Osteocyte (in vitro differentiated cells): Measurements from ENCODE around the gene DNAJB6. TPM values are rescaled to one million over a fixed set of nuclear protein-coding genes. Genes with fewer than 3 reads are reported as not detected.

Source experiments
- DNase-seq: peaks from one replicate; pipeline ENCODE4 v3.0.0; 2021; ENCODE audit warnings: mixed read lengths; ENCODE audit not compliant: unreplicated experiment; ENCODE audit errors: extremely low spot score
- H3K27ac Mint-ChIP-seq: one replicate; pipeline ENCODE4 v1.8.0; 2021; ENCODE audit warnings: mild to moderate bottlenecking, mixed read lengths; ENCODE audit not compliant: unreplicated experiment
- H3K27me3 Mint-ChIP-seq: one replicate; pipeline ENCODE4 v1.8.0; 2021; ENCODE audit warnings: mixed read lengths; ENCODE audit not compliant: unreplicated experiment
- H3K36me3 Mint-ChIP-seq: one replicate; pipeline ENCODE4 v1.8.0; 2021; ENCODE audit warnings: mixed read lengths; ENCODE audit not compliant: unreplicated experiment
- H3K4me1 Mint-ChIP-seq: one replicate; pipeline ENCODE4 v1.8.0; 2021; ENCODE audit warnings: mixed read lengths; ENCODE audit not compliant: unreplicated experiment
- H3K4me3 Mint-ChIP-seq: one replicate; pipeline ENCODE4 v1.8.0; 2021; ENCODE audit warnings: mild to moderate bottlenecking, moderate library complexity, mixed read lengths; ENCODE audit not compliant: unreplicated experiment
- H3K9me3 Mint-ChIP-seq: one replicate; pipeline ENCODE4 v1.8.0; 2021; ENCODE audit warnings: mixed read lengths; ENCODE audit not compliant: unreplicated experiment
- total RNA-seq: library from RNA; stranded (reverse); gene quantifications from 2 replicates; pipeline ENCODE4 v1.2.1, GENCODE V29; 2021
- TF ChIP-seq, protein P1 (sequence below): fragments of 200-600 bp; sonication (generic); IDR thresholded peaks from 2 replicates; pipeline ENCODE4 v1.5.0; 2021; ENCODE audit warnings: antibody characterized with exemption, mild to moderate bottlenecking, moderate library complexity

The DNAJB6 gene
- total RNA-seq, 1 donor from 2014 or later, result 112 TPM

DNA sequence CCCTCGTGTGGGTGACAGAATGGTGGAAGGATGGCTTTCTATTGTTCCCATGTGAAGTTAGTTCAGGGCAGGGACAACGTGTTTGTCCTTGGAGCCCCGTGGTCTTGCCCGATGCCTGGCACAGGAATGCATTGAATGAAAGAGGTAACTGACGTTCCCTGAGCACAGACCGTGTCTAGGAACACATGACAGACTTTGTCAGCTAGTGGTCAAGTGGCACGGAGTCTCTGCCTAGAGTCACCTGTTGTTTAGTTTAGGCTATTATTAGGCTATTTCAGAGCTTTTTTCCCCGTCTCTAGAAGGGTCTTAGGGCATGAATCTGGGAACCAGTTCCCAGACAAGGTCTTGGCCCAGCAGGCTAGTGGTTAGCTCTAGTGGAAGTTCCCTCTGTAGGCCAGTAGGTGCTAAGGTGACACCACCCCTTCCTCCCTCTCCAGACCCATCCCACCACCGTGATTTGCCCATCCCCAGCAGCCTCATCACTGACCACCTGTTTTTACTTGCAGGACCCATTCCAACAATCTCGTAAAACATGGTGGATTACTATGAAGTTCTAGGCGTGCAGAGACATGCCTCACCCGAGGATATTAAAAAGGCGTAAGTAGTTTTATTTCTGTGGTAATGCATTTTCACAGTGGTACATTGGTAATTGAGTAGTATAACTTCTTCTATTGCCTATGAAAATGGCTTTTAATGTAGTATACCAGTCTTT, 21.4 kb downstream of the DNAJB6 start:
- TF ChIP-seq, protein P1, sequence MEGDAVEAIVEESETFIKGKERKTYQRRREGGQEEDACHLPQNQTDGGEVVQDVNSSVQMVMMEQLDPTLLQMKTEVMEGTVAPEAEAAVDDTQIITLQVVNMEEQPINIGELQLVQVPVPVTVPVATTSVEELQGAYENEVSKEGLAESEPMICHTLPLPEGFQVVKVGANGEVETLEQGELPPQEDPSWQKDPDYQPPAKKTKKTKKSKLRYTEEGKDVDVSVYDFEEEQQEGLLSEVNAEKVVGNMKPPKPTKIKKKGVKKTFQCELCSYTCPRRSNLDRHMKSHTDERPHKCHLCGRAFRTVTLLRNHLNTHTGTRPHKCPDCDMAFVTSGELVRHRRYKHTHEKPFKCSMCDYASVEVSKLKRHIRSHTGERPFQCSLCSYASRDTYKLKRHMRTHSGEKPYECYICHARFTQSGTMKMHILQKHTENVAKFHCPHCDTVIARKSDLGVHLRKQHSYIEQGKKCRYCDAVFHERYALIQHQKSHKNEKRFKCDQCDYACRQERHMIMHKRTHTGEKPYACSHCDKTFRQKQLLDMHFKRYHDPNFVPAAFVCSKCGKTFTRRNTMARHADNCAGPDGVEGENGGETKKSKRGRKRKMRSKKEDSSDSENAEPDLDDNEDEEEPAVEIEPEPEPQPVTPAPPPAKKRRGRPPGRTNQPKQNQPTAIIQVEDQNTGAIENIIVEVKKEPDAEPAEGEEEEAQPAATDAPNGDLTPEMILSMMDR, result no peak
- H3K4me1 Mint-ChIP-seq, result peaks cover 29% of the 10 kb centered on the region
- H3K27ac Mint-ChIP-seq, result no peak overlapping the region
- peaks cover 17% of the 10 kb centered on the region for H3K36me3 Mint-ChIP-seq
- no peak for DNase-seq
- no peaks in the 10 kb centered on the region for H3K9me3 Mint-ChIP-seq
- H3K4me3 Mint-ChIP-seq, result no peak overlapping the region
- H3K27me3 Mint-ChIP-seq, result no peaks in the 10 kb centered on the region

DNA sequence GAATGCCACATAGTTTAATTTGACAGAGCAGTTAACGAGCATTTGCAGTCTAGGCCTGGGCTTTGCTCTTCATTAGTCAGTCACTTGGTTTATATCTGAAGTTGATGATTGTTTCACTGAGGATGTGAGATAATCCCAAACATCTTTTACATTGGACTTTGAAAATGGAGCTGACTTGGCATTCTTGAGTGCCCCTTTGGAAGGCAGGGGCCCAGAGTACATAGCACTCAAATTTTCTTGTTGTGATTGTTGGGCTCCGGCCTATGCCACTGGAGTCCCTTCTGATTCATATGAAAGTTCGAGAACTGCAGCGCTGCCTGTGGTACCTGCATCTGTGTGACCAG, 21.9 kb downstream of the DNAJB6 start:
- Mint-ChIP-seq H3K4me1 (peaks cover 25% of the 10 kb centered on the region), H3K9me3 (no peaks in the 10 kb centered on the region), H3K36me3 (peaks cover 17% of the 10 kb centered on the region), H3K27ac (no peak overlapping the region), H3K27me3 (no peaks in the 10 kb centered on the region), H3K4me3 (no peak overlapping the region)
- no peak for DNase-seq
- TF ChIP-seq, protein P1, result no peak

- peaks cover 28% of the 10 kb centered on the region for H3K4me1 Mint-ChIP-seq
Observed at GRCh38 chr7:157359581-157359980, 22.8 kb downstream of the DNAJB6 start.

GRCh38 chr7:157360483-157361025, 23.8 kb downstream of the DNAJB6 start:
- Mint-ChIP-seq H3K4me3 (no peak overlapping the region), H3K27me3 (no peaks in the 10 kb centered on the region), H3K36me3 (peaks cover 30% of the 10 kb centered on the region), H3K4me1 (peaks cover 20% of the 10 kb centered on the region), H3K9me3 (no peaks in the 10 kb centered on the region), H3K27ac (no peak overlapping the region)
- DNase-seq, result no peak
- TF ChIP-seq, protein P1, result no peak

More at GRCh38 chr7:157359581-157359980, 22.8 kb downstream of the DNAJB6 start:
- H3K36me3 Mint-ChIP-seq, result peaks cover 22% of the 10 kb centered on the region
- no peak overlapping the region for H3K4me3 Mint-ChIP-seq
- no peaks in the 10 kb centered on the region for H3K27me3 Mint-ChIP-seq
- DNase-seq, result no peak
- H3K9me3 Mint-ChIP-seq, result no peaks in the 10 kb centered on the region
- H3K27ac Mint-ChIP-seq, result no peak overlapping the region
- TF ChIP-seq, protein P1, result no peak

DNA sequence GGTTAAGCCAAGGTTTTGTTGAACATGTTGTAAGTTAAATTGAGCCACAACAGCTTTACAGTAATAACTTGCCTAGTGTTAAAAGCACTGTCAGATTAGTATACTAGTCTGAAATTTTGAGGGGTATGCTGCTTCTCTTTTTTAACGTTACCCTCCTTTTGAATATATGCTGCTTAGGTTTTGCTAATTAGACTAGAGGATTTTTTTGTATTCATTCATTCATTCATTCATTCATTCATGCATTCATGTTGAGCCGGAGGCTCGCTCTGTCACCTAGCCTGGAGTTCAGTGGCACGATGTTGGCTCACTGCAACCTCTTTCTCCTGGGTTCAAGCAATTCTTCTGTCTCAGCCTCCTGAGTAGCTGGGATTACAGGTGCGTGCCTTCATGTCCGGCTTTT, 24.7 kb downstream of the DNAJB6 start:
- no peaks in the 10 kb centered on the region for H3K27me3 Mint-ChIP-seq
- no peaks in the 10 kb centered on the region for H3K9me3 Mint-ChIP-seq
- peaks cover 36% of the 10 kb centered on the region for H3K36me3 Mint-ChIP-seq
- H3K27ac Mint-ChIP-seq, result no peak overlapping the region
- no peak for DNase-seq
- peaks cover 12% of the 10 kb centered on the region for H3K4me1 Mint-ChIP-seq
- no peak overlapping the region for H3K4me3 Mint-ChIP-seq
- TF ChIP-seq, protein P1, result no peak
